HepG2 (cell line): ENCODE measurements around the gene ACAA2. TPM values are rescaled to one million over a fixed set of nuclear protein-coding genes. Genes with fewer than 3 reads are reported as not detected.

ENCODE experiments used
- ATAC-seq: fragments of 200-7000 bp; cut with Tn5 transposase; 3 replicates; pipeline ENCODE4 v1.9.1; 2020; ENCODE audit warnings: mild to moderate bottlenecking, moderate library complexity
- BruUV-seq: library from RNA; stranded (reverse); fragments of 400-500 nt; replicated peaks from 2 replicates; lab custom pipeline; 2021; lab: Mats Ljungman, UMichigan
- CTCF ChIA-PET: fragments of 300-600 bp; formaldehyde crosslinking; extraction: SDS; loops from one replicate; lab custom pipeline; 2021; ENCODE audit warnings: low total read pairs, inconsistent platforms, low intra/inter-chr PET ratio; lab: Yijun Ruan, JAX
- POLR2A ChIA-PET: fragments of 350-600 bp; sonication (Branson Sonifier 250); formaldehyde crosslinking; loops from one replicate; lab custom pipeline; 2020; ENCODE audit warnings: antibody characterized with exemption, inconsistent platforms; lab: Yijun Ruan, JAX
- DNase-seq: peaks from one replicate; pipeline ENCODE4 v3.0.0-alpha.2; 2015; ENCODE audit warnings: low spot score
- FAIRE-seq: peaks from 3 replicates; lab custom pipeline; 2011; peaks lifted over from hg19 to GRCh38; lab: Jason Lieb, UNC
- H2AFZ ChIP-seq: one replicate; pipeline ENCODE4 v1.6.1; 2011; ENCODE audit warnings: low read length, inconsistent platforms
- H3K27ac ChIP-seq: fragments of 300-600 bp; 3 replicates; pipeline ENCODE4 v1.8.0; 2011; ENCODE audit warnings: mixed run types, mild to moderate bottlenecking, mixed read lengths, low read length, inconsistent platforms; ENCODE audit not compliant: insufficient read depth; ENCODE audit errors: extremely low read length
- H3K27me3 ChIP-seq, 2 experiments: fragments of 200-600 bp in 1 of 2; 2 replicates in 1 of 2; 3 replicates in 1 of 2; pipeline versions ENCODE4 v1.6.0 to v1.8.0; 2011; ENCODE audit warnings: low read length in 2 of 2, mild to moderate bottlenecking in 2 of 2, moderate library complexity in 2 of 2, inconsistent platforms in 1 of 2; ENCODE audit not compliant: insufficient read depth in 2 of 2, control insufficient read depth in 1 of 2
- H3K36me3 ChIP-seq, 2 experiments: fragments of 200-600 bp in 1 of 2; replicated peaks in 1 of 2; 2 replicates in 1 of 2; 3 replicates in 1 of 2; pipeline versions ENCODE4 v1.5.1 to v1.8.0; 2011; ENCODE audit warnings: low read length in 2 of 2, inconsistent platforms in 1 of 2; ENCODE audit not compliant: insufficient read depth in 2 of 2, control insufficient read depth in 1 of 2
- H3K4me1 ChIP-seq: 2 replicates; pipeline ENCODE4 v1.5.1; 2012; ENCODE audit warnings: low read length, inconsistent platforms; ENCODE audit not compliant: insufficient read depth
- H3K4me2 ChIP-seq: 2 replicates; pipeline ENCODE4 v1.6.0; 2011; ENCODE audit warnings: low read depth, low read length, inconsistent platforms
- H3K4me3 ChIP-seq, 3 experiments: fragments of 200-600 bp in 1 of 3; sonication (generic), shearing (Covaris generic) in 1 of 3; replicated peaks in 1 of 3; 2 replicates each; pipeline ENCODE4 v1.5.1; 2011 to 2016; ENCODE audit warnings: low read length in 3 of 3, inconsistent platforms in 2 of 3, low read depth in 2 of 3, mild to moderate bottlenecking in 2 of 3, control low read depth in 1 of 3, mixed read lengths in 1 of 3; ENCODE audit not compliant: insufficient read depth in 1 of 3
- H3K79me2 ChIP-seq: one replicate; pipeline ENCODE4 v1.6.1; 2011; ENCODE audit warnings: low read length, inconsistent platforms; ENCODE audit not compliant: insufficient read depth
- H3K9ac ChIP-seq: 2 replicates; pipeline ENCODE4 v1.6.0; 2011; ENCODE audit warnings: mild to moderate bottlenecking, low read depth, low read length, inconsistent platforms; ENCODE audit not compliant: insufficient read depth
- H3K9me3 ChIP-seq: 2 replicates; pipeline ENCODE4 v1.5.1; 2012; ENCODE audit warnings: mild to moderate bottlenecking, low read length
- H4K20me1 ChIP-seq: 2 replicates; pipeline ENCODE4 v1.6.0; 2011; ENCODE audit warnings: inconsistent platforms, mild to moderate bottlenecking, low read length, moderate library complexity; ENCODE audit not compliant: insufficient read depth
- GATAD1 ChIP-seq: IDR thresholded peaks from 2 replicates; pipeline ENCODE4 v1.6.1; 2016; ENCODE audit warnings: missing genetic modification reagents, missing compliant biosample characterization
- NPAS2 ChIP-seq: sonication (generic); formaldehyde crosslinking; IDR thresholded peaks from 2 replicates; pipeline ENCODE4 v1.8.0; 2022; ENCODE audit warnings: mild to moderate bottlenecking, missing genetic modification reagents, borderline replicate concordance
- PHF8 ChIP-seq: sonication (generic); formaldehyde crosslinking; IDR thresholded peaks from 2 replicates; pipeline ENCODE4 v1.5.0; 2020; ENCODE audit warnings: missing genetic modification reagents
- SETDB1 ChIP-seq: sonication (generic); formaldehyde crosslinking; IDR thresholded peaks from 2 replicates; pipeline ENCODE4 v1.5.1; 2020; ENCODE audit warnings: missing genetic modification reagents, mild to moderate bottlenecking, borderline replicate concordance
- SRSF4 ChIP-seq: fragments of 200-400 bp; formaldehyde crosslinking; IDR thresholded peaks from one replicate; pipeline ENCODE4 v1.6.1; 2018; ENCODE audit warnings: mild to moderate bottlenecking, low read depth, low read length, moderate library complexity; ENCODE audit not compliant: poor library complexity, severe bottlenecking
- TOE1 ChIP-seq: sonication (generic); formaldehyde crosslinking; IDR thresholded peaks from 2 replicates; pipeline ENCODE4 v1.4.0; 2020; ENCODE audit warnings: mild to moderate bottlenecking, missing genetic modification reagents
- ZFAT ChIP-seq: sonication (generic); formaldehyde crosslinking; conservative IDR thresholded peaks from 2 replicates; pipeline ENCODE4 v1.8.1; 2023; ENCODE audit warnings: missing genetic modification reagents, inconsistent platforms
- ZNF136 ChIP-seq: sonication (generic); formaldehyde crosslinking; IDR thresholded peaks from 2 replicates; pipeline ENCODE4 v1.8.1; 2022; ENCODE audit warnings: low read depth, mild to moderate bottlenecking, moderate library complexity, missing genetic modification reagents
- WGBS: methylation state at CpG from one replicate; pipeline ENCODE4 v1.1.6; 2017; ENCODE audit warnings: low lambda C conversion rate; 5-methylcytosine and 5-hydroxymethylcytosine counted together
- in situ Hi-C: cut with HindIII; loops from 2 replicates; pipeline ENCODE4 v1.10.0; 2017; ENCODE audit warnings: low pct_unique_long_range_greater_than_20kb; ENCODE audit not compliant: extremely low pct_ligation_motif_present
- intact Hi-C: fragments of 100-400 bp; cut with micrococcal nuclease; formaldehyde crosslinking; loops from one replicate; pipeline ENCODE4 v1.10.0; 2022; ENCODE audit not compliant: unreplicated experiment
- polyA plus RNA-seq, 8 experiments: library from polyadenylated mRNA; depleted of rRNA in 3 of 8; stranded (reverse) in 7 of 8; unstranded in 1 of 8; fragments of >200 nt; fragmentation: Illumina TruSeq in 4 of 8; extraction: Trizol in 4 of 8; gene quantifications; 2 replicates each; pipeline versions ENCODE4 v1.2.1 to v1.2.3, GENCODE V29; 2011 to 2016; ENCODE audit warnings: low read depth in 4 of 8, missing spikeins in 1 of 8, mixed read lengths in 1 of 8; ENCODE audit not compliant: insufficient read depth in 1 of 8
- total RNA-seq, 5 experiments: library from RNA; depleted of rRNA; stranded (reverse); fragments of >200 nt; fragmentation: Illumina TruSeq; extraction: Trizol; gene quantifications; 2 replicates each; pipeline ENCODE4 v1.2.3, GENCODE V29; 2016; ENCODE audit warnings: low read depth in 1 of 5
- TF ChIP-seq, protein P1 (sequence below): sonication (generic); formaldehyde crosslinking; IDR thresholded peaks from 2 replicates; pipeline ENCODE4 v1.5.0; 2020; ENCODE audit warnings: mild to moderate bottlenecking, missing genetic modification reagents, borderline replicate concordance
- TF ChIP-seq, protein P2 (sequence below), 2 experiments: fragments of 450-650 bp in 1 of 2; sonication (generic) in 1 of 2; formaldehyde crosslinking; IDR thresholded peaks; 2 replicates each; pipeline versions ENCODE4 v1.5.0 to v1.8.0; 2020 to 2022; ENCODE audit warnings: mild to moderate bottlenecking in 1 of 2, missing genetic modification reagents in 1 of 2

ACAA2 gene
- total and polyA plus RNA-seq, 2 of the 13 experiments (the other 11 are each of a cell fraction or from before 2014, with no cell fraction given), result 51.6 to 182 TPM

GRCh38 chr18:49749563-49749962 is 63.8 kb downstream of the ACAA2 start:
- H3K4me1 ChIP-seq, result no peaks in the 10 kb centered on the region
- no peaks in the 10 kb centered on the region for H4K20me1 ChIP-seq
- no peaks in the 10 kb centered on the region for H3K9me3 ChIP-seq
- H3K4me3 ChIP-seq, result no peak overlapping the region
- H3K79me2 ChIP-seq, result no peaks in the 10 kb centered on the region
- ChIA-PET POLR2A (no interaction called here), CTCF (no interaction called here)
- no peak overlapping the region for H3K9ac ChIP-seq
- in situ Hi-C loops (no loop called here), intact Hi-C loops (no loop called here)
- no peak overlapping the region for H3K27ac ChIP-seq
- TF ChIP-seq SETDB1 (CRISPR knock-in tag) (no peak), PHF8 (CRISPR knock-in tag) (no peak), GATAD1 (CRISPR knock-in tag) (no peak), SRSF4 (no peak)
- no peak overlapping the region for H3K4me2 ChIP-seq
- H2AFZ ChIP-seq, result no peak overlapping the region
- DNase-seq, result no peak
- no peak for FAIRE-seq
- 46% methylated on average over 8 of the region's 8 CpGs for WGBS
- ATAC-seq, result no peak
- peaks cover 0 to 19% of the 10 kb centered on the region in 2 experiments; a peak in 2 of 5 replicates for H3K27me3 ChIP-seq
- no peaks in the 10 kb centered on the region for H3K36me3 ChIP-seq
- no TSS peak for BruUV-seq

- Histone ChIP-seq H3K79me2 (no peaks in the 10 kb centered on the region), H3K4me1 (no peaks in the 10 kb centered on the region; the same call in 1 of the 2 replicates), H3K4me2 (no peak overlapping the region), H4K20me1 (no peaks in the 10 kb centered on the region), H3K27me3 (peaks cover 0 to 19% of the 10 kb centered on the region in 2 experiments; a peak in 2 of 5 replicates), H3K36me3 (no peaks in the 10 kb centered on the region), H3K9me3 (no peaks in the 10 kb centered on the region), H3K4me3 (no peak overlapping the region), H3K27ac (no peak overlapping the region), H2AFZ (no peak overlapping the region), H3K9ac (no peak overlapping the region)
- intact Hi-C loops (no loop called here), in situ Hi-C loops (no loop called here)
- no peak for ATAC-seq
- no peak for DNase-seq
- 14% methylated on average over 5 of the region's 5 CpGs for WGBS
- FAIRE-seq, result no peak
- CTCF ChIA-PET, result no interaction called here
- no TSS peak for BruUV-seq
- POLR2A ChIA-PET, result no interaction called here
- TF ChIP-seq, protein P1, sequence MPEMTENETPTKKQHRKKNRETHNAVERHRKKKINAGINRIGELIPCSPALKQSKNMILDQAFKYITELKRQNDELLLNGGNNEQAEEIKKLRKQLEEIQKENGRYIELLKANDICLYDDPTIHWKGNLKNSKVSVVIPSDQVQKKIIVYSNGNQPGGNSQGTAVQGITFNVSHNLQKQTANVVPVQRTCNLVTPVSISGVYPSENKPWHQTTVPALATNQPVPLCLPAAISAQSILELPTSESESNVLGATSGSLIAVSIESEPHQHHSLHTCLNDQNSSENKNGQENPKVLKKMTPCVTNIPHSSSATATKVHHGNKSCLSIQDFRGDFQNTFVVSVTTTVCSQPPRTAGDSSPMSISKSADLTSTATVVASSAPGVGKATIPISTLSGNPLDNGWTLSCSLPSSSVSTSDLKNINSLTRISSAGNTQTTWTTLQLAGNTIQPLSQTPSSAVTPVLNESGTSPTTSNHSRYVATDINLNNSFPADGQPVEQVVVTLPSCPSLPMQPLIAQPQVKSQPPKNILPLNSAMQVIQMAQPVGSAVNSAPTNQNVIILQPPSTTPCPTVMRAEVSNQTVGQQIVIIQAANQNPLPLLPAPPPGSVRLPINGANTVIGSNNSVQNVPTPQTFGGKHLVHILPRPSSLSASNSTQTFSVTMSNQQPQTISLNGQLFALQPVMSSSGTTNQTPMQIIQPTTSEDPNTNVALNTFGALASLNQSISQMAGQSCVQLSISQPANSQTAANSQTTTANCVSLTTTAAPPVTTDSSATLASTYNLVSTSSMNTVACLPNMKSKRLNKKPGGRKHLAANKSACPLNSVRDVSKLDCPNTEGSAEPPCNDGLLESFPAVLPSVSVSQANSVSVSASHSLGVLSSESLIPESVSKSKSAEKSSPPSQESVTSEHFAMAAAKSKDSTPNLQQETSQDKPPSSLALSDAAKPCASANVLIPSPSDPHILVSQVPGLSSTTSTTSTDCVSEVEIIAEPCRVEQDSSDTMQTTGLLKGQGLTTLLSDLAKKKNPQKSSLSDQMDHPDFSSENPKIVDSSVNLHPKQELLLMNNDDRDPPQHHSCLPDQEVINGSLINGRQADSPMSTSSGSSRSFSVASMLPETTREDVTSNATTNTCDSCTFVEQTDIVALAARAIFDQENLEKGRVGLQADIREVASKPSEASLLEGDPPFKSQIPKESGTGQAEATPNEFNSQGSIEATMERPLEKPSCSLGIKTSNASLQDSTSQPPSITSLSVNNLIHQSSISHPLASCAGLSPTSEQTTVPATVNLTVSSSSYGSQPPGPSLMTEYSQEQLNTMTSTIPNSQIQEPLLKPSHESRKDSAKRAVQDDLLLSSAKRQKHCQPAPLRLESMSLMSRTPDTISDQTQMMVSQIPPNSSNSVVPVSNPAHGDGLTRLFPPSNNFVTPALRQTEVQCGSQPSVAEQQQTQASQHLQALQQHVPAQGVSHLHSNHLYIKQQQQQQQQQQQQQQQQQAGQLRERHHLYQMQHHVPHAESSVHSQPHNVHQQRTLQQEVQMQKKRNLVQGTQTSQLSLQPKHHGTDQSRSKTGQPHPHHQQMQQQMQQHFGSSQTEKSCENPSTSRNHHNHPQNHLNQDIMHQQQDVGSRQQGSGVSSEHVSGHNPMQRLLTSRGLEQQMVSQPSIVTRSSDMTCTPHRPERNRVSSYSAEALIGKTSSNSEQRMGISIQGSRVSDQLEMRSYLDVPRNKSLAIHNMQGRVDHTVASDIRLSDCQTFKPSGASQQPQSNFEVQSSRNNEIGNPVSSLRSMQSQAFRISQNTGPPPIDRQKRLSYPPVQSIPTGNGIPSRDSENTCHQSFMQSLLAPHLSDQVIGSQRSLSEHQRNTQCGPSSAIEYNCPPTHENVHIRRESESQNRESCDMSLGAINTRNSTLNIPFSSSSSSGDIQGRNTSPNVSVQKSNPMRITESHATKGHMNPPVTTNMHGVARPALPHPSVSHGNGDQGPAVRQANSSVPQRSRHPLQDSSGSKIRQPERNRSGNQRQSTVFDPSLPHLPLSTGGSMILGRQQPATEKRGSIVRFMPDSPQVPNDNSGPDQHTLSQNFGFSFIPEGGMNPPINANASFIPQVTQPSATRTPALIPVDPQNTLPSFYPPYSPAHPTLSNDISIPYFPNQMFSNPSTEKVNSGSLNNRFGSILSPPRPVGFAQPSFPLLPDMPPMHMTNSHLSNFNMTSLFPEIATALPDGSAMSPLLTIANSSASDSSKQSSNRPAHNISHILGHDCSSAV (CRISPR knock-in tag), result no peak
- TF ChIP-seq, protein P2, sequence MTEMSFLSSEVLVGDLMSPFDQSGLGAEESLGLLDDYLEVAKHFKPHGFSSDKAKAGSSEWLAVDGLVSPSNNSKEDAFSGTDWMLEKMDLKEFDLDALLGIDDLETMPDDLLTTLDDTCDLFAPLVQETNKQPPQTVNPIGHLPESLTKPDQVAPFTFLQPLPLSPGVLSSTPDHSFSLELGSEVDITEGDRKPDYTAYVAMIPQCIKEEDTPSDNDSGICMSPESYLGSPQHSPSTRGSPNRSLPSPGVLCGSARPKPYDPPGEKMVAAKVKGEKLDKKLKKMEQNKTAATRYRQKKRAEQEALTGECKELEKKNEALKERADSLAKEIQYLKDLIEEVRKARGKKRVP (CRISPR knock-in tag; IDR thresholded peaks at IDR 0.05), result no peak
- TF ChIP-seq TOE1 (CRISPR knock-in tag) (no peak), NPAS2 (no peak), ZNF136 (CRISPR knock-in tag) (no peak), ZFAT (no peak)
These were observed 65.5 kb downstream of the ACAA2 start for GRCh38 chr18:49747876-49748275.
